ENCODE results near the gene PASK.
A peak's percentile ranks its signal among the peaks of the same experiment; 100 is the strongest.
"Not testable (repeated sequence)": the region's sequence is repeated elsewhere in the genome, so short reads cannot be mapped to it uniquely, and the experiment has no call there.

PASK gene

GRCh38 chr2:241112046-241112445 is 37.2 kb downstream of the PASK start:
- Histone ChIP-seq H3K36me3 (ENCODE audit: control insufficient read depth, insufficient read depth, low read length) (peaks cover 55% of the 10 kb centered on the region), H3K27ac (ENCODE audit: low read depth, low read length) (no peak overlapping the region), H3K4me3 (ENCODE audit: low read depth, low read length) (no peak overlapping the region), H3K9ac (ENCODE audit: low read depth, low read length) (no peak overlapping the region), H3K9me3 (ENCODE audit: control insufficient read depth, insufficient read depth, low read length) (no peaks in the 10 kb centered on the region), H3K27me3 (ENCODE audit: control insufficient read depth, insufficient read depth, low read length) (no peaks in the 10 kb centered on the region), H3K4me1 (ENCODE audit: control insufficient read depth, insufficient read depth, low read length) (no peaks in the 10 kb centered on the region)

- Histone ChIP-seq H3K9me3 (ENCODE audit: control insufficient read depth, insufficient read depth, low read length) (no peaks in the 10 kb centered on the region), H3K27ac (ENCODE audit: low read depth, low read length) (no peak overlapping the region), H3K9ac (ENCODE audit: low read depth, low read length) (no peak overlapping the region), H3K27me3 (ENCODE audit: control insufficient read depth, insufficient read depth, low read length) (no peaks in the 10 kb centered on the region), H3K4me3 (ENCODE audit: low read depth, low read length) (no peak overlapping the region), H3K36me3 (ENCODE audit: control insufficient read depth, insufficient read depth, low read length) (peaks cover 57% of the 10 kb centered on the region), H3K4me1 (ENCODE audit: control insufficient read depth, insufficient read depth, low read length) (no peaks in the 10 kb centered on the region)
These were observed 37.8 kb downstream of the PASK start for GRCh38 chr2:241111440-241111805.

DNA sequence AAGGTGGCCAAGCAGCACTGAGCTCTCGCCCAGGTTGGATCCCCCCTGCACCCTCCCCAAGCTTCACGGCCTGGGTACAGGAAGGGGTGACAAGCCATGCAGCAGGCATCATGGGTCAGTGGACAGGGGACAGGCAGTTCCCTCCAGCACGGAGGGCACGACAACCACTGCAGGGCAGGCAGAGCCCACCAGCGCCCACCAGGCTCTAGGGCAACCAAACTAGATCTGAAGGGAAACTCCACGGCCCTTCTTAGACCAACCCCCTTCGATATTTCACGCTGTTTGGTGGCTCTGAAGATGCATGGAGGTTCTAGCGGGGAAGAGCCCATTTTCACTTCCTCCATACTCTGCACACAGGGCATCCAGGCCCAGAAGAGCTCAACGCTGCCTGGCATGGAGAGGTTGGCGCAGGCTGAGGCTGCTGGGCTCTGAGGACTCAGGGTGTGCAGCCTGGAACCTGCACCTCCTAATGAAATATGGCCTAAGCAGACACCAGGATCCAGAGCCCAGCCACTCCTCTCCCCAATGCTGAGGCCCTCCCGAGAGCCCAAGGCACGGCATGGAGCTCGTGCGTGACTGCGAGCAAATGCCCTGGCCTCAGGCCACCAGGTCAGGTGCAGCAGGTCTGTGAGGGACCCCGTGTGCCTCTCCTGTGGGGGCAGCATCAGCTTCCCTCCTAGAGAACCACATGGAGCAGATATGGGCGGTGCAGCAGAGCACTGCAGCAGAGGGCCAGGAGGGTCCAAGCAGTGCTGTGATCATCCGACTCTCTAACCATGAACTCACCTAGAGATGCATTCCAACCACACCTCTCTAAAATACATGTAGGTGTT is 38.4 kb downstream of the PASK start:
- H3K36me3 ChIP-seq (ENCODE audit: control insufficient read depth, insufficient read depth, low read length) = peaks cover 56% of the 10 kb centered on the region
- H3K27me3 ChIP-seq (ENCODE audit: control insufficient read depth, insufficient read depth, low read length) = no peaks in the 10 kb centered on the region
- no peak overlapping the region for H3K4me3 ChIP-seq (ENCODE audit: low read depth, low read length)
- H3K9ac ChIP-seq (ENCODE audit: low read depth, low read length) = no peak overlapping the region
- H3K4me1 ChIP-seq (ENCODE audit: control insufficient read depth, insufficient read depth, low read length) = no peaks in the 10 kb centered on the region
- no peak overlapping the region for H3K27ac ChIP-seq (ENCODE audit: low read depth, low read length)
- H3K9me3 ChIP-seq (ENCODE audit: control insufficient read depth, insufficient read depth, low read length) = no peaks in the 10 kb centered on the region

DNA sequence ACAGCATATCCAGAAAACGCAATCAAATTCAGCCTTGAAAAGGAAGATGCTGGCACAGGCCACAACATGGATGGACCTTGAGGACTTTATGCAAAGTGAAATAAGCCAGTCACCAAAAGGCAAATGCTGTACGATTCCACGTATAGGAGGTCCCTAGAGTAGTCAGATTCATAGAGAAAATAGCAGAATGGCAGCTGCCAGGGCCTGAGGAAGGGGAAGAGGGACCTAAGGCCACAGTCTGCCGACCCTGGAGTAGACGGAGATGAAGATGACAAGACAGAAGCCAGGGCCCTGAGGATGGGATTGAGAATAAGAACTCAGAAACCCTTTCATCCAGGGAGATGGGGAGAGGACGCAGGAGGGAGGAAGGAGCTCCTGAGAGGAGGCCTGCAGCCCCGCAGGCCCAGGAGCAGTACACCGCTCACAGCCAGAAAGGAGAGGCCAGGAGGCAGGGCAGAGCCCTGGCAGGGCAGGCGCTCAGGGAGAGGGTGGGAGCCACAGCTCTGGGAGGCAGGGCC is 39.1 kb downstream of the PASK start:
- Histone ChIP-seq H3K4me3 (ENCODE audit: low read depth, low read length) (no peak overlapping the region), H3K9me3 (ENCODE audit: control insufficient read depth, insufficient read depth, low read length) (no peaks in the 10 kb centered on the region), H3K9ac (ENCODE audit: low read depth, low read length) (no peak overlapping the region), H3K27ac (ENCODE audit: low read depth, low read length) (no peak overlapping the region), H3K4me1 (ENCODE audit: control insufficient read depth, insufficient read depth, low read length) (no peaks in the 10 kb centered on the region), H3K27me3 (ENCODE audit: control insufficient read depth, insufficient read depth, low read length) (no peaks in the 10 kb centered on the region), H3K36me3 (ENCODE audit: control insufficient read depth, insufficient read depth, low read length) (peaks cover 52% of the 10 kb centered on the region)

DNA sequence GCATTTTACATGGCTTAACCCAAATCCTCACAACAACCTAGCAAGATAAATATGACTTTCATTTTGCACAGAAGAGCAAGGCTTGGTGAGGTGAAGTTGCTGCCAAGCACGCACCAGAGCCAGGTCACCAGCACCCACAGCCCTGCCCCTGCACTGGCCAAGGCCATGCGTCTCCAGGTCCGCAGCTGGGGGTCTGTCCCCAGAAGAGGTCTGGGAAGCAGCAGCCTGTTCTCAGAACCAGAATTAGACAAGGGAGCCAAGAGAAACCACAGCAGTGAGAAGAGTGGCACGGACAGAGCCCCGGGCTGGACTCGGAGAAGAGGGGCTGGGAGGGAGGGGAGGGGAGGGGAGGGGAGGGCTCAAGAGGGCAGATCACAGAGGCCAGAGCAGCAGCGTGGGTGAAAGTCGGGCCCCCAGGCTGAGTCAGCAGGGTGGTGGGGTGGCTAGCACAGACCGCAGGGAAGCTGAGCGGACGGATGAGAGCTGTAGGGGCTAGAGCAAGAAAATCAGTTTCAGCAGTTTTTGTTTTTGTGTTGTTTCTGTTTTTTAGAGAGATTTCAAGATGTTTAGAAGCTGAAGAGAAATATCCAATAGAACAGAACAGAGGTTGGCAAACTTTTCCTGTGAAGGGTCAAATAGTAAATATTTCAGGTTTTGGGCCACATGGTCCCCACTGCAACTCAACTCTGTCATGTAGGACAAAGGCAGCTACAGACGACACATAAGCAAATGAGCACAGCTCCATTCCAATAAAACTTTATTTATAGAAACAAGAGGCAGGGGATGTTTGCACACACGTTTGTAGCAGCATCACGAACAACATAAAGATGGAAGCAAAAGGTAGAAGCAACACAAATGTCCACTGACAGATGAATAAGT is 39.8 kb downstream of the PASK start:
- Histone ChIP-seq H3K36me3 (ENCODE audit: control insufficient read depth, insufficient read depth, low read length) (peaks cover 45% of the 10 kb centered on the region), H3K4me1 (ENCODE audit: control insufficient read depth, insufficient read depth, low read length) (no peaks in the 10 kb centered on the region), H3K27me3 (ENCODE audit: control insufficient read depth, insufficient read depth, low read length) (no peaks in the 10 kb centered on the region), H3K27ac (ENCODE audit: low read depth, low read length) (no peak overlapping the region), H3K4me3 (ENCODE audit: low read depth, low read length) (no peak overlapping the region), H3K9ac (ENCODE audit: low read depth, low read length) (no peak overlapping the region), H3K9me3 (ENCODE audit: control insufficient read depth, insufficient read depth, low read length) (no peaks in the 10 kb centered on the region)

- no peak overlapping the region for H3K4me3 ChIP-seq (ENCODE audit: low read depth, low read length)
- H3K4me1 ChIP-seq (ENCODE audit: control insufficient read depth, insufficient read depth, low read length) = 0 out of 2 replicates have a peak, but pooled peaks cover under 1% of the 10 kb centered on the region
- no peaks in the 10 kb centered on the region for H3K27me3 ChIP-seq (ENCODE audit: control insufficient read depth, insufficient read depth, low read length)
- H3K9ac ChIP-seq (ENCODE audit: low read depth, low read length) = no peak overlapping the region
- peaks cover 36% of the 10 kb centered on the region for H3K36me3 ChIP-seq (ENCODE audit: control insufficient read depth, insufficient read depth, low read length)
- H3K27ac ChIP-seq (ENCODE audit: low read depth, low read length) = no peak overlapping the region
- H3K9me3 ChIP-seq (ENCODE audit: control insufficient read depth, insufficient read depth, low read length) = no peaks in the 10 kb centered on the region
These were observed 40.7 kb downstream of the PASK start for GRCh38 chr2:241108271-241109209.

GRCh38 chr2:241107031-241107783 is 42.1 kb downstream of the PASK start:
- 0 out of 2 replicates have a peak, but pooled peaks cover 7% of the 10 kb centered on the region for H3K4me1 ChIP-seq (ENCODE audit: control insufficient read depth, insufficient read depth, low read length)
- H3K36me3 ChIP-seq (ENCODE audit: control insufficient read depth, insufficient read depth, low read length) = peaks cover 29% of the 10 kb centered on the region
- no peaks in the 10 kb centered on the region for H3K9me3 ChIP-seq (ENCODE audit: control insufficient read depth, insufficient read depth, low read length)
- no peaks in the 10 kb centered on the region for H3K27me3 ChIP-seq (ENCODE audit: control insufficient read depth, insufficient read depth, low read length)
- no peak overlapping the region for H3K27ac ChIP-seq (ENCODE audit: low read depth, low read length)
- no peak overlapping the region for H3K4me3 ChIP-seq (ENCODE audit: low read depth, low read length)
- no peak overlapping the region for H3K9ac ChIP-seq (ENCODE audit: low read depth, low read length)

GRCh38 chr2:241105641-241106040 is 43.6 kb downstream of the PASK start:
- Histone ChIP-seq H3K27ac (ENCODE audit: low read depth, low read length) (no peak overlapping the region), H3K9me3 (ENCODE audit: control insufficient read depth, insufficient read depth, low read length) (no peaks in the 10 kb centered on the region), H3K9ac (ENCODE audit: low read depth, low read length) (no peak overlapping the region), H3K36me3 (ENCODE audit: control insufficient read depth, insufficient read depth, low read length) (peaks cover 23% of the 10 kb centered on the region), H3K4me3 (ENCODE audit: low read depth, low read length) (no peak overlapping the region), H3K27me3 (ENCODE audit: control insufficient read depth, insufficient read depth, low read length) (no peaks in the 10 kb centered on the region), H3K4me1 (ENCODE audit: control insufficient read depth, insufficient read depth, low read length) (peaks cover 7% of the 10 kb centered on the region; the same call in 1 of the 2 replicates)

DNA sequence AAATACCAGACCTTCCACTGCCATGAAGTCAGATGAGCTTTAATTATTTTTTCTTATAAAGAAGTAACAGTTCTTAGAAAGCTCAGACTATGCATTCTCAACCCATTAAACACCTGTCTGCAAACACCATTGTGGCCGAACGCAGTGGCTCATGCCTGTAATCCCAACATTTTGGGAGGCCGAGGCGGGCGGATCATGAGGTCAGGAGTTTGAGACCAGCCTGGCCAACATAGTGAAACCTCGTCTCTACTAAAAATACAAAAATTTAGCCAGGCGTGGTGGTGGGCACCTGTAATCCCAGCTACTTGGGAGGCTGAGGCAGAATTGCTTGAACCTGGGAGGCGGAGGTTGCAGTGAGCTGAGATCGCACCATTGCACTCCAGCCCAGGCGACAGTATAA is 44.7 kb downstream of the PASK start:
- not testable (repeated sequence) for H3K27ac ChIP-seq (ENCODE audit: low read depth, low read length); H3K4me3 ChIP-seq (ENCODE audit: low read depth, low read length); H3K27me3 ChIP-seq (ENCODE audit: control insufficient read depth, insufficient read depth, low read length); H3K4me1 ChIP-seq (ENCODE audit: control insufficient read depth, insufficient read depth, low read length); H3K9ac ChIP-seq (ENCODE audit: low read depth, low read length); H3K9me3 ChIP-seq (ENCODE audit: control insufficient read depth, insufficient read depth, low read length)
- H3K36me3 ChIP-seq (ENCODE audit: control insufficient read depth, insufficient read depth, low read length) = peaks cover 25% of the 10 kb centered on the region

DNA sequence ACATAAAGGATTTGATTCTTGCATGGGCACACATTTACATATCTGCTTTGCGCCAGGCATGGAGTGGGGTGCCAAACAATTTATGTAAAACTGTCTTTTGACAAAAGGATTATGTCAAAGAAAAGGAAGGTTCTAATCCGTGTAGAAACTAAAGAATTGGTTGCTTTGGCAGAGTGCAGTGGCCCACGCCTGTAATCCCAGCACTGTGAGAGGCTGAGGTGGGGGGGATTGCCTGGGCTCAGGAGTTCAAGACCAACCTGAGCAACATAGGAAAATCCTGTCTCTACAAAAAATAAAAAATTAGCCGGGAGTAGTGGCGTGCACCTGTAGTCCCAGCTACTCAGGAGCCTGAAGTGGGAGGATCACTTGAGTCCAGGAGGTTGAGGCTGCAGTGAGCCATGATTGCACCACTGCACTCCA is 46.1 kb downstream of the PASK start:
- Histone ChIP-seq H3K27ac (ENCODE audit: low read depth, low read length) (no peak overlapping the region), H3K27me3 (ENCODE audit: control insufficient read depth, insufficient read depth, low read length) (no peaks in the 10 kb centered on the region), H3K4me1 (ENCODE audit: control insufficient read depth, insufficient read depth, low read length) (peaks cover 7% of the 10 kb centered on the region; the same call in 1 of the 2 replicates), H3K4me3 (ENCODE audit: low read depth, low read length) (peak overlapping the region; percentile 72), H3K36me3 (ENCODE audit: control insufficient read depth, insufficient read depth, low read length) (peaks cover 31% of the 10 kb centered on the region), H3K9me3 (ENCODE audit: control insufficient read depth, insufficient read depth, low read length) (no peaks in the 10 kb centered on the region), H3K9ac (ENCODE audit: low read depth, low read length) (peak overlapping the region; percentile 70; the same call in 1 of the 2 replicates)

Data from HUES48 (cell line).